Measurements from ENCODE around the gene HIP1.
"Not testable (repeated sequence)": the region's sequence is repeated elsewhere in the genome, so short reads cannot be mapped to it uniquely, and the experiment has no call there.

Gene HIP1

GRCh38 chr7:75567948-75568595 lies 170.7 kb downstream of the HIP1 start:
- DNase-seq, result no peak

- DNase-seq, result no peak
Observed at GRCh38 chr7:75565132-75565837, 173.5 kb downstream of the HIP1 start.

- DNase-seq, result no peak
Observed at GRCh38 chr7:75563171-75563570, 175.6 kb downstream of the HIP1 start.

GRCh38 chr7:75559976-75560365 lies 178.8 kb downstream of the HIP1 start:
- DNase-seq, result no peak

GRCh38 chr7:75559355-75559975 lies 179.3 kb downstream of the HIP1 start:
- DNase-seq, result no peak

- DNase-seq, result not testable (repeated sequence)
Observed at GRCh38 chr7:75556835-75557234, 181.9 kb downstream of the HIP1 start.

GRCh38 chr7:75555736-75556135 lies 183.0 kb downstream of the HIP1 start:
- no peak for DNase-seq

- no peak for DNase-seq
Observed at GRCh38 chr7:75546237-75547015, 192.3 kb downstream of the HIP1 start.

- DNase-seq, result no peak
Observed at GRCh38 chr7:75537731-75538130, 201.0 kb downstream of the HIP1 start.

GRCh38 chr7:75536940-75537538 lies 201.7 kb downstream of the HIP1 start:
- no peak for DNase-seq

GRCh38 chr7:75536491-75536890 lies 202.2 kb downstream of the HIP1 start:
- no peak for DNase-seq

GRCh38 chr7:75534727-75535307 lies 203.9 kb downstream of the HIP1 start:
- DNase-seq, result no peak

- DNase-seq, result no peak
Observed at GRCh38 chr7:75533926-75534325, 204.8 kb downstream of the HIP1 start.

GRCh38 chr7:75532639-75533038 lies 206.1 kb downstream of the HIP1 start:
- DNase-seq, result no peak

GRCh38 chr7:75531359-75531821 lies 207.4 kb downstream of the HIP1 start:
- no peak for DNase-seq

GRCh38 chr7:75527224-75527722 lies 211.5 kb downstream of the HIP1 start:
- peak; percentile 37 to 39 for DNase-seq

- not testable (repeated sequence) for DNase-seq
Observed at GRCh38 chr7:75521727-75522126, 217.0 kb downstream of the HIP1 start.

GRCh38 chr7:75518842-75519241 lies 219.9 kb downstream of the HIP1 start:
- DNase-seq, result not testable (repeated sequence)

- DNase-seq, result not testable (repeated sequence)
Observed at GRCh38 chr7:75509033-75509432, 229.7 kb downstream of the HIP1 start.

- not testable (repeated sequence) for DNase-seq
Observed at GRCh38 chr7:75492020-75492419, 246.7 kb downstream of the HIP1 start, which contains the start of gene SPDYE5. SPDYE5 (plus strand) TSS chr7:75492320; CDS start chr7:75494048, 1,728 bp downstream.

GRCh38 chr7:75485979-75486643 lies 252.6 kb downstream of the HIP1 start, which contains the start of gene POM121C:
POM121C (minus strand) TSS chr7:75486299; CDS start chr7:75441496, 44,803 bp downstream.
- peak; percentile 89 to 91 for DNase-seq

All from activated T-cell treated with anti-CD3 and anti-CD28 coated beads, Interleukin-2, amount 50 U/mL, for 48 hours (primary cell).